ENCODE measurements around the gene FBXL4.

FBXL4 gene

GRCh38 chr6:98838975-98839374, 108.8 kb downstream of the FBXL4 start:
- no peak for DNase-seq (ENCODE audit: low read depth in 2 of 2)

- no peak for DNase-seq (ENCODE audit: low read depth in 2 of 2)
Observed at GRCh38 chr6:98838032-98838431, 109.7 kb downstream of the FBXL4 start.

GRCh38 chr6:98836962-98837944, 110.5 kb downstream of the FBXL4 start:
- DNase-seq (ENCODE audit: low read depth in 2 of 2), result no peak

GRCh38 chr6:98836025-98836961, 111.5 kb downstream of the FBXL4 start:
- no peak for DNase-seq (ENCODE audit: low read depth in 2 of 2)

GRCh38 chr6:98835149-98836024, 112.4 kb downstream of the FBXL4 start:
- DNase-seq (ENCODE audit: low read depth in 2 of 2), result no peak

- DNase-seq (ENCODE audit: low read depth in 2 of 2), result peak; percentile 33 to 50
Observed at GRCh38 chr6:98834060-98835031, 113.4 kb downstream of the FBXL4 start, which contains the start of gene POU3F2. POU3F2 (plus strand) TSS chr6:98834574; CDS start chr6:98834874, 300 bp downstream.

- no peak for DNase-seq (ENCODE audit: low read depth in 2 of 2)
Observed at GRCh38 chr6:98833307-98834059, 114.3 kb downstream of the FBXL4 start.

GRCh38 chr6:98833057-98833306, 114.8 kb downstream of the FBXL4 start:
- no peak for DNase-seq (ENCODE audit: low read depth in 2 of 2)

- no peak for DNase-seq (ENCODE audit: low read depth in 2 of 2)
Observed at GRCh38 chr6:98832284-98833056, 115.3 kb downstream of the FBXL4 start.

- DNase-seq (ENCODE audit: low read depth in 2 of 2), result no peak
Observed at GRCh38 chr6:98831959-98832283, 115.8 kb downstream of the FBXL4 start.

GRCh38 chr6:98831057-98831958, 116.4 kb downstream of the FBXL4 start:
- no peak for DNase-seq (ENCODE audit: low read depth in 2 of 2)

- no peak for DNase-seq (ENCODE audit: low read depth in 2 of 2)
Observed at GRCh38 chr6:98830146-98830545, 117.6 kb downstream of the FBXL4 start.

- no peak for DNase-seq (ENCODE audit: low read depth in 2 of 2)
Observed at GRCh38 chr6:98828941-98829411, 118.8 kb downstream of the FBXL4 start.

- no peak for DNase-seq (ENCODE audit: low read depth in 2 of 2)
Observed at GRCh38 chr6:98828211-98828788, 119.4 kb downstream of the FBXL4 start.

- DNase-seq (ENCODE audit: low read depth in 2 of 2), result no peak
Observed at GRCh38 chr6:98827295-98828159, 120.2 kb downstream of the FBXL4 start.

- DNase-seq (ENCODE audit: low read depth in 2 of 2), result no peak
Observed at GRCh38 chr6:98825600-98826230, 122.0 kb downstream of the FBXL4 start.
